Measurements from ENCODE around the gene CAPN9.

- TF ChIP-seq CTCF (IDR thresholded peaks at IDR 0.05; ENCODE audit: low read depth, low read length, poor library complexity, severe bottlenecking) (no peak), EZH2phosphoT487 (IDR thresholded peaks at IDR 0.05; ENCODE audit: borderline replicate concordance, low read length) (no peak)
These were observed 47.5 kb upstream of the CAPN9 start for GRCh38 chr1:230699716-230700115.
